ES-I3 (cell line): ENCODE measurements around the gene SLC22A2.
"Not testable (repeated sequence)": the region's sequence is repeated elsewhere in the genome, so short reads cannot be mapped to it uniquely, and the experiment has no call there.

Source experiments
- H3K36me3 ChIP-seq: 2 replicates; pipeline ENCODE4 v1.6.1; 2013; ENCODE audit warnings: mild to moderate bottlenecking, low read length, control low read depth, moderate library complexity; ENCODE audit not compliant: insufficient read depth
- H3K4me1 ChIP-seq: 2 replicates; pipeline ENCODE4 v1.6.1; 2013; ENCODE audit warnings: mild to moderate bottlenecking, control low read depth, low read length; ENCODE audit not compliant: insufficient read depth
- H3K9ac ChIP-seq: 2 replicates; pipeline ENCODE4 v1.6.1; 2013; ENCODE audit warnings: low read depth, mild to moderate bottlenecking, low read length, moderate library complexity
- H3K9me3 ChIP-seq: 2 replicates; pipeline ENCODE4 v1.6.1; 2013; ENCODE audit warnings: mild to moderate bottlenecking, low read length, moderate library complexity; ENCODE audit not compliant: control insufficient read depth, insufficient read depth

The SLC22A2 gene

DNA sequence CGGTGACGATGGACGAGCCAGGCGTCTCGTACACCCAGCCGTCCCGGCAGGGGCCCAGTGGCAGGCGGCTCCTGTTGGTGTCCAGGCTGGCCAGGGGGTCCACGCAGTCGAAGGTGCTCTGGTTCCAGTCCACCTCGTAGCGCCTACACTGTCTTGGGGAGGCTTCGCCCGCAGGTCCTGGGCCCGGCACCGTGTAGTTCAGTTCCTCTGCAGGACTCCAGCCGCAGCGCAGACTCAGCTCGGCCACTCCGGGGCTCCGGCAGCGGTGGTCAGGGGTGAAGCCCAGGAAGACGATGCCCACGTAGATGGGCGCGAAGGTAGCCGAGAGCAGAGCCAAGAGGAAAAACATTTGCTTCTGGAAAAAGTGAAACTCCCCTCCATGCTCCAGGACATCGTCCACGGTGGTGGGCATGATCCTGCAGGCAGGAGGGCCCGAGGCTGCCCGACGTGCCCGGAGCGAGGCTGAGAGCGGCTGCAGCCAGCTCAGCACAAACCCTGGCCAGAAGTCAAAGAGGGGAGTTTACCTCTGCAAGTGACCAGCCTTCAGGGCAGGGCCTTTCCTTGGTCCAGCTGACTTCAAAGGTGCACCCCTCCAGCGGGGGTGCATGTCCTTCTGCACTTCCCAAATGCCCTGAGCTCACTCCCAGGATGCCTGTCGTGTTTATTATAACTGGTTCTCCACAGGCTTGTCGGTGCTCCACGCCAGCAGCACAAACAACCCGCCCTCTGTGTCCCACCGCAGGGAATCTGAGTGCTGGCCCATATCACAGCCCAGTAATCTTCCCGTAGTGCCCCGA, at the start of gene SLC22A2:
SLC22A2 (minus strand) TSS at position 476 of the 797 bp plus-strand sequence; CDS start at position 412, 64 bp downstream.
- no peaks in the 10 kb centered on the region for H3K9me3 ChIP-seq
- no peaks in the 10 kb centered on the region for H3K36me3 ChIP-seq
- no peak within 1 kb of the TSS for H3K9ac ChIP-seq
- peaks cover 16% of the 10 kb centered on the region for H3K4me1 ChIP-seq

DNA sequence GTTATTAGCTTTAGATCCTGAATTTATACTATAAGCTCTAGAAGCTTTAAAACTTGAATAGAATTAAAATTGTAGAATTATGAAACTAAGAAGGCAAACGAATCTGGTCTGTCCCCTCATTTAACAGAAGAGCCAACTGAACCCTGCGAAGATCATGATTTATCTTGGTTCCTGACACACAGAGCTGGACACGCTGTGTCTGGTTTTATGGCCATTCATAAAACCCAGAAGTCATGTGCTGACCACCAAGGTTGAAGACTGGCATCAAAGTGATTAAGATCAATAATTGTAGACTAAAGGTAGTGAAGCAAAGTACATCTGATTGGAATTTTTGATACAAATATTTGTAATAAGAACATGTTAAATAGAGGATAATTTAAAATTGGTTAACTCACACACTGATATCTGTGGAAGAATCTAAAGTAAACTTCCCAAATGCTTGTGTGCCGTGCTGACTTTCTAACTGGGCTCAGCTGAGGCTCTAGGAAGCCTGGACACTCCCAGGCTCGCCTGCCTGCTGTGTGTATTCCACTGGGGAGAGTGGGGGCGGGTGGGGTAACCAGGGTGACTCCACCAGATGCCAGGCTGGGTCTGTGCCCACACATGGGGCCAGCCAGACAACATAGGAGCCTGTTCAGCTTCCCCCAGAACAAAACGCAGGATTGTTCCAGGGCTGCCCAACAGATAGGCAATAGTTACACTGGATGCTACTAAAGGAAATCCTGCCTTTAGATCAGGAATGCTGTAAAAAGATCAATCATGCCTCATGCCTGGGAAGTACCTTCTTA, 47.5 kb upstream of the SLC22A2 start:
- no peaks in the 10 kb centered on the region for H3K4me1 ChIP-seq
- no peaks in the 10 kb centered on the region for H3K9me3 ChIP-seq
- H3K36me3 ChIP-seq: no peaks in the 10 kb centered on the region
- no peak overlapping the region for H3K9ac ChIP-seq

DNA sequence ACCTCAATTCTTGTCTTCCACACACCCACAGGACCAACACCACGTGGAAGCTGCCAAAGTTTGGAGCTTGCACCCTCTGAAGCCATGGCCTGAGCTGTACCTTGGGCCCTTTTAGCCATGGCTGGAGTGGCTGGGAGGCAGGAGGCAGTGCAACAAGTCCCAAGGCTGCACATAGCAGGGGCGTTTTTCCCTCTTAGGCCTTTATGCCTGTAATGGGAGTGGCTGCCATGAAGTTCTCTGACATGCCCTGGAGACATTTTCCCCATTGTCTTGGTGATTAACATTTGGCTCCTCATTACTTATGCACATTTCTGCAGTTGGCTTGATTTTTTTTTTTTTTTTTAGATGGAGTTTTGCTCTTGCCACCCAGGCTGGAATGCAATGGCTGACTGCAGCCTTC, 45.2 kb upstream of the SLC22A2 start:
- Histone ChIP-seq H3K4me1 (peaks cover 4% of the 10 kb centered on the region; the same call in 1 of the 2 replicates), H3K9me3 (no peaks in the 10 kb centered on the region), H3K9ac (no peak overlapping the region), H3K36me3 (no peaks in the 10 kb centered on the region)

DNA sequence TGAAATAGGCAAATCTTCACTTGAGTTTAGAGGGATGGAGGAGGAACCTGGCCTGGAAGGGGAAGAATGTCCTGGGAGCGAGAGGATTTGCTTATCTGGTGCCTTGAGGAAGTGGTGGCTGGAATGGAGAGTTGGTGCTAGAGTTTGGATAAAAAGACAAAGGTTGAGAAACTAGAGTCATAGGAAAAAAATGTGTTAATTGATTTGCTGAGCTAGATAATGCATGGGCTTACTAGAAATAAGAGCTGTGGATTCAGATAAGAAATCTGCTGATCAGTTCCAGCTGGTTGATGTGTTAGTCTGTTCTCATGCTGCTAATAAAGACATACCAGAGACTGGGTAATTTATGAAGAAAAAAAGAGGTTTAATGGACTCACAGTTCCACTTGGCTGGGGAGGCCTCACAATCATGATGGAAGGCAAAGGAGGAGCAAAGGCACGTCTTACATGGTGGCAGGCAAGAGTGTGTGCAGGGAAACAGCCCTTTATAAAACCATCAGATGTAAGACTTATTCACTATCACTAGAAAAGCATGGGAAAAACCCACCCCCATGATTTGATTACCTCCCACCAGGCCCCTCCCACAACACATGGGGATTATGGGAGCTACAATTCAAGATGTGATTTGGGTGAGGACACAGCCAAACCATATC, 43.9 kb upstream of the SLC22A2 start:
- not testable (repeated sequence) for H3K36me3 ChIP-seq, H3K9ac ChIP-seq, H3K4me1 ChIP-seq, H3K9me3 ChIP-seq

DNA sequence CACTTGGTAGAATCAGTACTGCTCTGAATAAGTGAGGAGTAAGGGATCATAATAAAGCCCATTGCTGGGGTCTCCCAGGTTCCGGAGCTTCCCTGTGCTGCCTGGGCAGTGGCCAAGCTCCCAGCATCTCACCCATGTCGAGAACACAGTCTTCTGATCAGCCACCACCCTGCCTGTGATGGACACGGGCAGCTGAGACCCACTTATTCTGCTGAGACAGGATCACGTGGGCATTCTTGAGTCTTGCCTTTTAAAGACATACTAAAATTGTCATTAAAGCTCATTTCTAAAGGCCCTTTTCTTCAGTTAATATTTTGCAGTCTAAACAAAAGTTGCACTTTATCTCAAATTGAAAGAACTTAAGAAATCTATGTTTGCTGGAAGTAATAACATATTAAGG, 42.7 kb upstream of the SLC22A2 start:
- Histone ChIP-seq H3K9ac (no peak overlapping the region), H3K36me3 (no peaks in the 10 kb centered on the region), H3K4me1 (peaks cover 4% of the 10 kb centered on the region; the same call in 1 of the 2 replicates), H3K9me3 (no peaks in the 10 kb centered on the region)

DNA sequence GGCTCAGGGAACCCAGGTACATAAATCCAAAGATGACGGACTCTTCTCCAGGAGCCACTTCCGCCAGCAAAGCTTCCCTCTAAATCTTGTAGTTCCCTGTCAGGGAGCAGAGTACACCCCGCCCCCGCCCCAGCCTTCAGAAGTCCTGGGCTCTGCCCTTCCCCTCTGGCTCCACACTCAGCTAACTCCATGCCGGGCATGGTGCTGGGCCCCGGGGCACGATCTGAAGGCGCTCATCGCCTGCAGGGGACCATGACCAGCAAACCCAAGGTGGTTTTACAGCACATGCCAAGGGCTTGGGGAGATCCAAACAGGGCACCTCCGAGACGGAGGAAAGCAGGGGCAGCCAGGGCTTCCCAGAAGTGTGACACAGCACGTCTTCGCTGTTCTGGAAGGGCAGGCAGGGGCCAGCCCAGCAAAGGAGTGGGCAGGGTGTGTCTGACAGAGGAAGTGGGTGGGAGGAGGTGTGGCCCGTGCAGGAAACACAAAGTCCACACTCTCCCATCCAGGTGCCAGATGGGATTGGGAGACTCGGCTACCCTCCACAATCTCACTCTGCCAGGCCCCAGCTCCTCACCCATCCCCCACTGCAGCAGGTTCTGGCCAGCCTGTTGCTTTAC, 41.6 kb upstream of the SLC22A2 start:
- no peak overlapping the region for H3K9ac ChIP-seq
- H3K9me3 ChIP-seq: no peaks in the 10 kb centered on the region; the same call in 1 of the 2 replicates
- no peaks in the 10 kb centered on the region for H3K36me3 ChIP-seq
- H3K4me1 ChIP-seq: peaks cover 4% of the 10 kb centered on the region; the same call in 1 of the 2 replicates

DNA sequence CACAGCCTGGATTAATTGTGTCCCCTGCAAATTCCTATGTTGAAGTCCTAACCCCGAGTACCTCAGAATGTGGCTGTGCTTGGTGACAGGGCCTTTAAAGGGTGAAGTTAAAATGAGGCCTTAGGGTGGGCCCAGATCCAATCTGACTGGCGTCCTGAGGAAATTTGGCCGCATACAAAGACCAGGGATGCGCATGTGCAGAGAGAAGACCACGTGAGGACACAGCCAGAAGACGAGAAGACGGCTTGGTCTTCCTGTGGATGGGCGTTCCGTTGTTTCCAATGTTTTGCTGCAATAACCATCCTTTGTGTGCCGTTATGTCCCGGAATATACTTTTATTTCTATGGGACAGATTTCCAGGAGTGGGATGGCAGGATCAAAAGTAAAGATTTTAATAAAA, 40.9 kb upstream of the SLC22A2 start:
- Histone ChIP-seq H3K9me3 (no peaks in the 10 kb centered on the region; the same call in 1 of the 2 replicates), H3K36me3 (no peaks in the 10 kb centered on the region), H3K4me1 (peaks cover 4% of the 10 kb centered on the region; the same call in 1 of the 2 replicates), H3K9ac (no peak overlapping the region)

DNA sequence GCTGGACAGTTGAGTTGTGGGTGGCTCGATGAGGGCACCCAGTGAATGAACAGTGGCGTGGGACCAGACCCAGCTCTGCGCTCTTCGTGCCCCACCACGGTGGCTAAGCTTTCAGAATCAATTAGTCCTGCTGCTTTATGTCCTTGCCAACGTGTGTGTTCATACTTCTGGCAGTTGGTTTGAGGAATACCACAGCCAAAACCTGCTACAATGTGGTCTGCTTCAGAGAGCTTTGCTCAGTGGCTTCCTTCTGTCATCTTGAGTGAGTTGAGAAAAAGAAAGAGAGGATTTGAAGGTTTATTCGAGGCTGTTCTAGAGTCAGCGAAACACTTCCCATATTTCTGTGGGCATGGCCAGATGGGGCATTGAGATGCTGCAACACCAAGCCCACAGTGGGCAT, 39.5 kb upstream of the SLC22A2 start:
- Histone ChIP-seq H3K9me3 (no peaks in the 10 kb centered on the region; the same call in 1 of the 2 replicates), H3K4me1 (peaks cover 4% of the 10 kb centered on the region; the same call in 1 of the 2 replicates), H3K36me3 (no peaks in the 10 kb centered on the region), H3K9ac (no peak overlapping the region)

DNA sequence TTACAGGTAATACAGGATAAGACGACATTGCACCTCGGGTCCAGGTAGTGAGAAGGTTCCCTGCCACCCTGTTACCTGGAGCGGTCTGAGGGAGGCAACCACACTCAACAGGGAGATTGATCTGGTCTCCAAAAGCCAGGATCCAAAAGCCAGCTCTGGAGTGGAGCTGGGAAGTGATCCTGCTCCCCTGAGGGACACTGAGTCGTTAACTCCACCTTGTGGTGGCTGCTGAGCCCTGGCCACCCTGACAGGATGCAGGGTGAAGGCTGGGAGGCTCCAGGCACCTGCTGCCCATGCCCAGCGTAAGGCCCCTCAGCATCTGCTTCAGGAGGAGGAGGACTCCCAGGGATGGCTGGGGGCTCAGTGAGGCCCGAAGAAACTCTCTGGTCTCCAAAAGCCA, 38.7 kb upstream of the SLC22A2 start:
- Histone ChIP-seq H3K9ac (no peak overlapping the region), H3K36me3 (no peaks in the 10 kb centered on the region), H3K9me3 (no peaks in the 10 kb centered on the region; the same call in 1 of the 2 replicates), H3K4me1 (peaks cover 4% of the 10 kb centered on the region; the same call in 1 of the 2 replicates)

DNA sequence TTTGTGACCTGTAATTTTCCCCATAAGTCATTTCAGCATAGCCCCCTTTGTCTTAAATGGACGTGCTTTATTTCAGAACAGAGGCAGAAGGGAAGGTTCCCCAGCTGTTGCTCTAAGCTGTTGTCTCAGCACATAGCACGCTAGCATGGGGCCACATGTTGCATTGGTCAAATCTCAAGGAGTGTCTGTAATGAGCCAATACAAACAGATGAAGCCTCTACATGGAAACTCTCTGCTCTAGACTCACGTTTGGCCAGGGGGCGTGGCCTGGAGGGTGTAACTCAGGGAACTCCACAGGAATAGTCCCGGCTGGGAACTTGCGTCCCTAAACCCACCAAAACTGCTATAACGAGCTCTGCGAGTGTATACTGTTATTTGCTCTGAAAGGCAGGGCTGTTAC, 35.2 kb upstream of the SLC22A2 start:
- no peak overlapping the region for H3K9ac ChIP-seq
- H3K4me1 ChIP-seq: no peaks in the 10 kb centered on the region
- H3K36me3 ChIP-seq: no peaks in the 10 kb centered on the region
- no peaks in the 10 kb centered on the region; the same call in 1 of the 2 replicates for H3K9me3 ChIP-seq

DNA sequence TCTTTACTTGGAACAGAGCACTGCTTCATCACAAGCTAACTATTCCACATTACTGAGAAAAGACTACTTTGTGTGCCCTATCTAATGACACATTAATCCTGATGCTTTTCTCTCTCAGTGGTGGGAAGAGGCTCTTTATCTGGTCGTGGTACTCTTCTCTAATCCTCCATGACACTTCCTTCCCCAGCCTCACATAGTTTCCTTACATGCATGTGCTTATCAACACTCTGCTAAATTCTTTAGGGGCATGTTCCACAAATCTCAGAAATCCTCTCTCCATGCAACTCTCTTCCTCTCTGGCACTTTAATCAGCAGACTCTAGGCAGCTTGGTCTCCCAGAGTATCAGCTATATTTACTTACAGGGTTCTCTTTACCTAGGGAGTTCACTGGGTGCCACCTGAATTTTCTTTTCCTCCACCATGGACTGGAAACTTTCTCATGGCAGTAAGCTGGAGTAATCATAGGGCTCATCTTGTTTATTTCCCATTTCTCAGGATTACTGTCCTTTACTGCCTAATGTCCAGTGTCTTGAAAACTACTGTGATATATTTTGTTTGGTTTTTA, 27.0 kb upstream of the SLC22A2 start:
- no peak overlapping the region for H3K9ac ChIP-seq
- no peaks in the 10 kb centered on the region for H3K4me1 ChIP-seq
- H3K36me3 ChIP-seq: no peaks in the 10 kb centered on the region
- no peaks in the 10 kb centered on the region for H3K9me3 ChIP-seq

DNA sequence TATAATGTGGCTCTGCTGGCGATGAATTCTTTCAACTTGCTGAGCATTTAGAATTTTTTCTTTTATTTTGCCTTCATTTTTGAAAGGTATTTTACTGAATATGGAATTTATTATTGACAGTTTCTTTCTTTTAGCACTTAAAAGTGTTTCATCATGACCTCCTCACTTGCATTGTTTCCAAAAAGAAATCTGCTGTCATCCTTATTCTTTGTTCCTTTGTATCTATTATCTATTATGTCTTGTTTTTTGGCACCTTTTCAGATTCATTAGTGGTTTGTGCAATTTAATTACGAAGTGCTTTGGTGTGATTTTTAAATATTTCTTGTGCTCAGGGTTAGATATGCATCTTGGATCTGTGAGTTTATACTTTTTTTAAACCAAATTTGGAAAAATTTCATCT, 26.0 kb upstream of the SLC22A2 start:
- Histone ChIP-seq H3K9me3 (no peaks in the 10 kb centered on the region), H3K4me1 (no peaks in the 10 kb centered on the region), H3K36me3 (no peaks in the 10 kb centered on the region), H3K9ac (no peak overlapping the region)

DNA sequence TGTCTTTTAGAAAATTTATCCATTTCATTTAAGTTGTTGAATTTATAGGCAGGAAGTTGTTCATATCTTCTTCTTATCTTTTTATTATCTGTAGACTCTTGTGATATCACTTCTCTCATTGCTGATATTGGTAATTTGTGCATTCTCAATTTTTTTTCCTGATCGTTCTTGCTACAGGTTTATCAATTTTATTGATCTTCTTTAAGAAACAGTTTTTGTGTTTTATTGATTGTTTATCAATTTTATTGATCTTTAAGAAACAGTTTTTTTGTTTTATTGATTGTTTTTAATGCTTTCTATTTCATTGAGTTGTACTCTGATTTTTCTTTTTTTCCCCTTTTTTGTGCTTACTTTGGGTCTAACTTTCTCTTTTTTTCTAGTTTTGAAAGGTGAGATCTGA, 23.8 kb upstream of the SLC22A2 start:
- Histone ChIP-seq H3K9me3 (0 out of 2 replicates have a peak, but pooled peaks cover 3% of the 10 kb centered on the region), H3K4me1 (no peaks in the 10 kb centered on the region), H3K36me3 (no peaks in the 10 kb centered on the region), H3K9ac (no peak overlapping the region)

DNA sequence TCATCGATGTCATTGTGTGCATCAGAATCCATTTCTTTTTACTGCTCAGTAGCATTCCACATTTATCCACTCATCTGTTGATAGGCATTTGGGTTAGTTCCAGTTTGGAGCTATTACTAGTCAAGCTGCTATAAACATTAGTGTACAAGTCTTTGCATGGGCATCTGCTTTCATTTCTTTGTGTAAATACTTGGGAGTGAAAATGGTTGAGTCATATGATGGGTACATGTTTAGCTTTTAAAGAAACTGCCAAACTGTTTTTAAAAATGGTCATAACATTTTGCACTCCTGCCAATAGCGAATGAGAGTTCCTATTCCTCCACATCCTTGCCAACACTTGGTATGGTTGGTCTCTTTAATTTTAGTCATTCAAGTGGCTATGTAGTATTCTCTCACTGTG, 21.2 kb upstream of the SLC22A2 start:
- no peak overlapping the region for H3K9ac ChIP-seq
- no peaks in the 10 kb centered on the region for H3K4me1 ChIP-seq
- 0 out of 2 replicates have a peak, but pooled peaks cover 3% of the 10 kb centered on the region for H3K9me3 ChIP-seq
- no peaks in the 10 kb centered on the region for H3K36me3 ChIP-seq
